ENCODE measurements around the gene TDRD7.

DNA sequence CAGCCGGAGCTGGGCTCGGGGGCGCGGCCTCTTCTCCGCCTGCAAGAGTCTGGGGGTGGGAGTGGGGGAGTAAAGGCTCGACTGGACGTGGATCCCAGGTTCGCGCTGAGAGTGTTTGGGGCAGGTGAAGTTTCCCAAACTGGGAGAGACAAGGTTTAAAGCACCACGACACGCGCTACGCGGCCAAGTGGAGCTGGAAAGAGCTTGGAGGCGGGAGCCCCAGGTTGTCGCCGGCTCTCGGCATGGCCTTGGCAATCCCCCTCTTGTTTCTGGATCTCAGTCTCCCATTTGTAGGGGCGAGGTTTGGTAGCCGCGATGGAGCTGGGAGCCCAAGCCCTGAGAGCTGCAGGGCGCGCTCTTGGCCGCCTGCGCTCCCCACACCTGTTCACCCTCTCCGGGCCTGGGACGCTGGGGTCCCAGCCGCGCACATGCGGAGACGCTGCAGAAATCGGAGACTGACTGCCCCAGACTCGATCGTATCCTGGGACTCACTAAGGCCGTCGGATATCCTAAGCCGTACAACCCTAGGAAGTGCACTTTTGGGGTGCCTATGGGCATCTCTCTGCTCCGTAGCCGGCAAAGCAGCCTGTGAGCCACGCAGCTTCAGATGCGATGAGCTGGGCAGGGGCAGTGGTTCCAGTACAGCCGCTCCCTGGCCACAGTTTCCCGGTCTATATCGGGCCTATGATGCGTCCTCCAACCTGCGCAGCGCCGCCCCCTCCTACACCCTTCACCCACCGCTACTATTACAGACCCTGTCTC, 90.5 kb downstream of the TDRD7 start:
- TF ChIP-seq, protein P1, sequence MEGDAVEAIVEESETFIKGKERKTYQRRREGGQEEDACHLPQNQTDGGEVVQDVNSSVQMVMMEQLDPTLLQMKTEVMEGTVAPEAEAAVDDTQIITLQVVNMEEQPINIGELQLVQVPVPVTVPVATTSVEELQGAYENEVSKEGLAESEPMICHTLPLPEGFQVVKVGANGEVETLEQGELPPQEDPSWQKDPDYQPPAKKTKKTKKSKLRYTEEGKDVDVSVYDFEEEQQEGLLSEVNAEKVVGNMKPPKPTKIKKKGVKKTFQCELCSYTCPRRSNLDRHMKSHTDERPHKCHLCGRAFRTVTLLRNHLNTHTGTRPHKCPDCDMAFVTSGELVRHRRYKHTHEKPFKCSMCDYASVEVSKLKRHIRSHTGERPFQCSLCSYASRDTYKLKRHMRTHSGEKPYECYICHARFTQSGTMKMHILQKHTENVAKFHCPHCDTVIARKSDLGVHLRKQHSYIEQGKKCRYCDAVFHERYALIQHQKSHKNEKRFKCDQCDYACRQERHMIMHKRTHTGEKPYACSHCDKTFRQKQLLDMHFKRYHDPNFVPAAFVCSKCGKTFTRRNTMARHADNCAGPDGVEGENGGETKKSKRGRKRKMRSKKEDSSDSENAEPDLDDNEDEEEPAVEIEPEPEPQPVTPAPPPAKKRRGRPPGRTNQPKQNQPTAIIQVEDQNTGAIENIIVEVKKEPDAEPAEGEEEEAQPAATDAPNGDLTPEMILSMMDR (IDR thresholded peaks at IDR 0.05): no peak
- no peak for TF ChIP-seq POLR2A (IDR thresholded peaks at IDR 0.05)

Data from prostate gland (tissue), 2 donors.